Mesenchymal stem cell (in vitro differentiated cells and primary cell): ENCODE data around the gene NOTCH1. TPM values are rescaled to one million over a fixed set of nuclear protein-coding genes. Genes with fewer than 3 reads are reported as not detected.

Experiments used
- DNase-seq: peaks from one replicate; pipeline ENCODE4 v3.0.0-alpha.2; 2013
- H2AFZ ChIP-seq: one replicate; pipeline ENCODE4 v1.6.1; 2013; ENCODE audit warnings: low read depth, mild to moderate bottlenecking, control low read depth, inconsistent platforms, low read length, moderate library complexity
- H2AK5ac ChIP-seq: 2 replicates; pipeline ENCODE4 v1.6.1; 2013; ENCODE audit warnings: low read length, moderate library complexity, mild to moderate bottlenecking, inconsistent platforms; ENCODE audit not compliant: severe bottlenecking
- H2BK120ac ChIP-seq: one replicate; pipeline ENCODE4 v1.6.1; 2013; ENCODE audit warnings: low read depth, mild to moderate bottlenecking, inconsistent platforms, low read length, moderate library complexity
- H2BK12ac ChIP-seq, 2 experiments: one replicate each; pipeline ENCODE4 v1.6.1; 2013; ENCODE audit warnings: inconsistent platforms in 2 of 2, low read length in 2 of 2, mild to moderate bottlenecking in 2 of 2, moderate library complexity in 2 of 2, control low read depth in 1 of 2
- H2BK15ac ChIP-seq: one replicate; pipeline ENCODE4 v1.6.1; 2013; ENCODE audit warnings: mild to moderate bottlenecking, low read depth, inconsistent platforms; ENCODE audit not compliant: poor library complexity, severe bottlenecking
- H2BK5ac ChIP-seq: 2 replicates; pipeline ENCODE4 v1.6.1; 2013; ENCODE audit warnings: low read depth, mild to moderate bottlenecking, low read length, control low read depth, inconsistent platforms; ENCODE audit not compliant: poor library complexity, severe bottlenecking
- H3K14ac ChIP-seq, 2 experiments: one replicate each; pipeline ENCODE4 v1.6.1; 2013; ENCODE audit warnings: inconsistent platforms in 2 of 2, low read length in 2 of 2, control low read depth in 1 of 2, mild to moderate bottlenecking in 1 of 2, moderate library complexity in 1 of 2
- H3K18ac ChIP-seq, 2 experiments: one replicate each; pipeline ENCODE4 v1.6.1; 2013; ENCODE audit warnings: inconsistent platforms in 2 of 2, low read length in 2 of 2, control low read depth in 1 of 2, low read depth in 1 of 2, mild to moderate bottlenecking in 1 of 2
- H3K23ac ChIP-seq, 2 experiments: one replicate each; pipeline ENCODE4 v1.6.1; 2013; ENCODE audit warnings: inconsistent platforms in 2 of 2, low read length in 2 of 2, mild to moderate bottlenecking in 2 of 2, moderate library complexity in 2 of 2, control low read depth in 1 of 2
- H3K27ac ChIP-seq: 2 replicates; pipeline ENCODE4 v1.5.1; 2013; ENCODE audit warnings: mild to moderate bottlenecking, moderate library complexity, low read length, control low read depth, inconsistent platforms; ENCODE audit not compliant: poor library complexity, severe bottlenecking
- H3K27me3 ChIP-seq, 2 experiments: 2 replicates each; pipeline versions ENCODE4 v1.6.1 to v1.7.0; 2013; ENCODE audit warnings: low read length in 2 of 2, mild to moderate bottlenecking in 2 of 2, moderate library complexity in 2 of 2, control low read depth in 1 of 2, inconsistent platforms in 1 of 2; ENCODE audit not compliant: control insufficient read depth in 1 of 2, insufficient read depth in 1 of 2
- H3K36me3 ChIP-seq, 2 experiments: 2 replicates each; pipeline versions ENCODE4 v1.6.1 to v1.7.0; 2013; ENCODE audit warnings: low read length in 2 of 2, control low read depth in 1 of 2, inconsistent platforms in 1 of 2, low read depth in 1 of 2, mild to moderate bottlenecking in 1 of 2; ENCODE audit not compliant: insufficient read depth in 2 of 2, control insufficient read depth in 1 of 2
- H3K4ac ChIP-seq, 2 experiments: one replicate each; pipeline ENCODE4 v1.6.1; 2013; ENCODE audit warnings: inconsistent platforms in 2 of 2, low read length in 2 of 2, mild to moderate bottlenecking in 2 of 2, moderate library complexity in 2 of 2, control low read depth in 1 of 2, low read depth in 1 of 2
- H3K4me1 ChIP-seq: 2 replicates; pipeline ENCODE4 v1.6.1; 2013; ENCODE audit warnings: low read depth, low read length, control low read depth; ENCODE audit not compliant: control insufficient read depth, insufficient read depth
- H3K4me2 ChIP-seq: 2 replicates; pipeline ENCODE4 v1.6.1; 2013; ENCODE audit warnings: low read length, mild to moderate bottlenecking, inconsistent platforms; ENCODE audit not compliant: poor library complexity, severe bottlenecking
- H3K4me3 ChIP-seq, 2 experiments: 2 replicates each; pipeline versions ENCODE4 v1.5.1 to v1.7.0; 2013; ENCODE audit warnings: low read length in 2 of 2, mild to moderate bottlenecking in 2 of 2, control low read depth in 1 of 2, low read depth in 1 of 2; ENCODE audit not compliant: insufficient read depth in 1 of 2
- H3K79me1 ChIP-seq: replicated peaks from 2 replicates; pipeline ENCODE4 v1.6.1; 2013; ENCODE audit warnings: mild to moderate bottlenecking, control low read depth, low read length, inconsistent platforms; ENCODE audit not compliant: poor library complexity, severe bottlenecking
- H3K9ac ChIP-seq: 2 replicates; pipeline ENCODE4 v1.7.0; 2013; ENCODE audit warnings: mild to moderate bottlenecking, low read length, moderate library complexity
- H3K9me3 ChIP-seq: 2 replicates; pipeline ENCODE4 v1.7.0; 2013; ENCODE audit warnings: mild to moderate bottlenecking, low read length; ENCODE audit not compliant: control insufficient read depth
- H4K8ac ChIP-seq: one replicate; pipeline ENCODE4 v1.6.1; 2013; ENCODE audit warnings: inconsistent platforms, mild to moderate bottlenecking, low read length, moderate library complexity
- H4K91ac ChIP-seq: one replicate; pipeline ENCODE4 v1.6.1; 2013; ENCODE audit warnings: mild to moderate bottlenecking, low read length, inconsistent platforms
- WGBS: methylation state at CpG from one replicate; pipeline ENCODE4 v1.1.7; 2013; ENCODE audit warnings: mixed read lengths; 5-methylcytosine and 5-hydroxymethylcytosine counted together
- small RNA-seq: library from polyadenylated mRNA; stranded (forward); fragments of <200 nt; extraction: miRNeasy Mini kit (QIAGEN cat#:217004); gene quantifications from one replicate; pipeline ENCODE3, GENCODE V24; 2013; ENCODE audit warnings: low read depth

NOTCH1 gene

DNA sequence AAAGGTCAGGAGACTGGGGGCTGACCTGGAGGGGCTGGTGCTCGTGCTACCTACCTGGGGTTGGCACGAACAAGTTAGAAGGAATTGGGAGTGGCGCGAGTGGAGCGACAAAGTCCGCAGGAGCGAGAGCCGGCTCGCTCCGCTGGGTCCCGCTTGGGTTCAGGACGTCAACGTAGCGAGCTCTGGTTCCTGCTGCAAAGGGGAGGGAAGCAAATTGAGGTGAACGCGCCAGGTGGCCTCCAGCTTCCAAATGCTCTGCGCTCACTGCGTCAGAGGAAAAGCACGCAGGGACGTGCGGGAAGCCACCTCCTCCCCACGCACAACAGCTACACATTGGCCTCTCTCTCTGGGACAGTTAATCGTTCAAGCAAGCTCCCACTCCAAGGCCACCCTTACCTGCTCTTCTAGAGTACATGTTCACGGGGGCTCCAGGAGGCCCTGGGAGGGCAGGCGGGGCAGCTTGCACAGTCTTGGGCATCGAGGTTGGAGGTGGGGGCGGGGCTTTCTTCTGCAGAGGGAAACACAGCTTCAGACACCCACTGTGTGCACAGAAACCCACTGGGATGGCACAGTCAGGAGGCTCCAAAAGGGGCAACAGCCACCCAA lies 98.6 kb downstream of the NOTCH1 start:
- Histone ChIP-seq H3K27ac (no peak overlapping the region), H3K36me3 (peaks cover 86 to 93% of the 10 kb centered on the region in 2 experiments), H3K14ac (no peak overlapping the region), H3K4me3 (no peak overlapping the region), H3K4me1 (peaks cover 3% of the 10 kb centered on the region), H2BK5ac (no peak overlapping the region), H4K91ac (no peak overlapping the region), H3K23ac (no peak overlapping the region), H4K8ac (no peak overlapping the region), H3K9me3 (no peaks in the 10 kb centered on the region), H3K9ac (no peak overlapping the region), H3K18ac (no peak overlapping the region), H2BK15ac (no peak overlapping the region), H3K79me1 (peaks cover 45% of the 10 kb centered on the region), H3K27me3 (no peaks in the 10 kb centered on the region), H3K4ac (no peak overlapping the region), H2AK5ac (no peak overlapping the region), H2BK120ac (no peak overlapping the region), H2BK12ac (no peak overlapping the region), H3K4me2 (no peak overlapping the region), H2AFZ (no peak overlapping the region)
- no peak for DNase-seq
- WGBS = 97% methylated on average over 27 of the region's 27 CpGs

DNA sequence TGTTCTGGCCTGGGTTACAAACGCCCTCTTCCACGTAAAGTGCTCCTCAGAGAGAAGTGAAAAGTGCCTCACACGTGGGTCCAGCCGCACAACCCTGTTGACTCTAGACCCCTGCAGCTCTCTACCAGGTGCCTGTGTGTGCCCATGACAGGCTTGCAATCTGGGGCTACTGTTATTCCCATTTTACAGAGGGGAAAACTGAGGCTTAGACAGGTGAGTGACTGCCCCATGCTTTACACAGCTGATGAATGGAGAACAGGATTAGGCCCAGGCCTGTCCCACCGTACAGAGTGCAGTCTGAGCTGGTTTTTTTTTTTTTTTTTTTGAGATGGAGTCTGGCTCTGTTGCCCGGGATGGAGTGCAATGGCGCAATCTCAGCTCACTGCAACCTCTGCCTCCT lies 100.0 kb downstream of the NOTCH1 start:
- Histone ChIP-seq H3K9me3 (no peaks in the 10 kb centered on the region), H2AFZ (no peak overlapping the region), H3K18ac (no peak overlapping the region), H3K4me1 (peaks cover 15% of the 10 kb centered on the region), H3K79me1 (peaks cover 37% of the 10 kb centered on the region), H2BK120ac (no peak overlapping the region), H2BK15ac (no peak overlapping the region), H4K91ac (no peak overlapping the region), H2AK5ac (no peak overlapping the region), H3K14ac (no peak overlapping the region), H3K4me2 (no peak overlapping the region), H3K23ac (no peak overlapping the region), H3K4me3 (no peak overlapping the region), H3K4ac (no peak overlapping the region), H4K8ac (no peak overlapping the region), H3K27me3 (no peaks in the 10 kb centered on the region), H3K36me3 (peaks cover 91 to 96% of the 10 kb centered on the region in 2 experiments), H3K9ac (no peak overlapping the region), H3K27ac (no peak overlapping the region), H2BK5ac (no peak overlapping the region), H2BK12ac (no peak overlapping the region)
- DNase-seq = no peak
- WGBS = 92% methylated on average over 7 of the region's 7 CpGs

Small RNA genes within 50 kb of the gene (small RNA-seq; reads per million reads assigned to genes)
- gene MIR4673 (1.4 reads per million), gene MIR4674 (not detected)
